Measurements from ENCODE around the gene CXADR.

Gene CXADR

GRCh38 chr21:17607684-17608083, 94.8 kb downstream of the CXADR start:
- no peak for DNase-seq (ENCODE audit: low read depth)

GRCh38 chr21:17609681-17610080, 96.8 kb downstream of the CXADR start:
- no peak for DNase-seq (ENCODE audit: low read depth)

- no peak for DNase-seq (ENCODE audit: low read depth)
Observed at GRCh38 chr21:17610911-17611310, 98.1 kb downstream of the CXADR start.

GRCh38 chr21:17611414-17612022, 98.7 kb downstream of the CXADR start:
- peak; percentile 47 for DNase-seq (ENCODE audit: low read depth)

GRCh38 chr21:17612023-17612564, 99.3 kb downstream of the CXADR start:
- DNase-seq (ENCODE audit: low read depth) = peak; percentile 8

- peak; percentile 53 for DNase-seq (ENCODE audit: low read depth)
Observed at GRCh38 chr21:17612565-17613241, 99.9 kb downstream of the CXADR start, which contains the start of gene BTG3. TSS of gene BTG3 (minus strand) at chr21:17612901. CDS start at chr21:17609144, 3,757 bp downstream.

- no peak for DNase-seq (ENCODE audit: low read depth)
Observed at GRCh38 chr21:17613242-17613676, 100.4 kb downstream of the CXADR start.

GRCh38 chr21:17616831-17617230, 104.0 kb downstream of the CXADR start:
- DNase-seq (ENCODE audit: low read depth) = no peak

- DNase-seq (ENCODE audit: low read depth) = no peak
Observed at GRCh38 chr21:17622018-17622417, 109.2 kb downstream of the CXADR start.

GRCh38 chr21:17631195-17631594, 118.4 kb downstream of the CXADR start:
- no peak for DNase-seq (ENCODE audit: low read depth)

GRCh38 chr21:17636711-17637110, 123.9 kb downstream of the CXADR start:
- no peak for DNase-seq (ENCODE audit: low read depth)

GRCh38 chr21:17640821-17641220, 128.0 kb downstream of the CXADR start:
- DNase-seq (ENCODE audit: low read depth) = no peak
